Retina (tissue), 1 donor: ENCODE data around the gene RIPK1.
"Not testable (repeated sequence)": the region's sequence is repeated elsewhere in the genome, so short reads cannot be mapped to it uniquely, and the experiment has no call there.

Experiments
- DNase-seq: peaks from one replicate; pipeline ENCODE4 v3.0.0-alpha.2; 2016

Gene RIPK1

GRCh38 chr6:3068329-3069214, at the start of gene RIPK1:
Gene RIPK1 (plus strand): TSS chr6:3068494. CDS start chr6:3076824, 8,330 bp downstream.
- peak; percentile 95 for DNase-seq

DNA sequence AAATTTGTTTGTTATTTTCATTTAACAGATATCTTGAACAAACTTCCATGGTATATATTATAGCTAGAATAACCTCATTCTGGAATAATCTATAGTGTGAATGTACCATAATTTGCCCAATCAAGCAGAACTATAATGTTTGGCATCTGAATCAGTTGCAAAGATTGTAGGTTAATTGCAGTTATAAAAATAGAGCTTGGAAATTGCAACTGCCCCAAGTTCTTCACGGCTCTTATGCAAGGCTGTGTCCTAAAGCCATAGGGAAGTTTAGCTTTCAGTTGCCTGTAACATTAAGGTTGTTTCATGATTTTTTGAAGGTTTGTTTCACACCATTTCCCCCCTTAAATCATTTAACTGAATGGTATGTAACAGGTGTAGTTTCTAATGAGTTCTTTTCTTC, 49.2 kb upstream of the RIPK1 start:
- no peak for DNase-seq

GRCh38 chr6:3019749-3020320, 48.5 kb upstream of the RIPK1 start:
- no peak for DNase-seq

DNA sequence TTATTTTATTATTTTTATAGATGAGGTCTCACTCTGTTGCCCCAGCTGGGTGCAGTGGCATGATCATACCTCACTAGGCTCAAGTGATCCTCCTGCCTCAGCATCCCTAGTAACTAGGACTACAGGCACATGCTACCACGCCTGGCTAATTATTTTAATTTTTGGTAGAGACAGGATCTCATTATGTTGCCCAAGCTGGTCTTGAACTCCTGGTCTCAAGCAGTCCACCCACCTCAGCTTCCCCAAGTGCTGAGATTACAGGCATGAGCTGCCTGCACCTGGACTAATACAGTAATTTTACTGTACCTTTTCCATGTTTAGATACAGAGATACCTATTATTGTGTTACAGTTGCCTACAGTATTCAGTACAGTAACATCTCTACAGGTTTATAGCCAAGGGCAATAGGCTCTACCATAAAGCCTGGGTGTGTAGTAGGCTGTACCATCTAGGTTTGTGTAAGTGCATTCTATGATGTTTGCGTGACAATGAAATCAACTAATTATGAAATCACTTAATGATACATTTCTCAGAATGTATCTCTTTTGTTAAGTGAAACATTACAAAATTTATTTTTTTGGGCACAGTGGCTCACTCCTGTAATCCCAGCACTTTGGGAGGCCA, 47.2 kb upstream of the RIPK1 start:
- not testable (repeated sequence) for DNase-seq

DNA sequence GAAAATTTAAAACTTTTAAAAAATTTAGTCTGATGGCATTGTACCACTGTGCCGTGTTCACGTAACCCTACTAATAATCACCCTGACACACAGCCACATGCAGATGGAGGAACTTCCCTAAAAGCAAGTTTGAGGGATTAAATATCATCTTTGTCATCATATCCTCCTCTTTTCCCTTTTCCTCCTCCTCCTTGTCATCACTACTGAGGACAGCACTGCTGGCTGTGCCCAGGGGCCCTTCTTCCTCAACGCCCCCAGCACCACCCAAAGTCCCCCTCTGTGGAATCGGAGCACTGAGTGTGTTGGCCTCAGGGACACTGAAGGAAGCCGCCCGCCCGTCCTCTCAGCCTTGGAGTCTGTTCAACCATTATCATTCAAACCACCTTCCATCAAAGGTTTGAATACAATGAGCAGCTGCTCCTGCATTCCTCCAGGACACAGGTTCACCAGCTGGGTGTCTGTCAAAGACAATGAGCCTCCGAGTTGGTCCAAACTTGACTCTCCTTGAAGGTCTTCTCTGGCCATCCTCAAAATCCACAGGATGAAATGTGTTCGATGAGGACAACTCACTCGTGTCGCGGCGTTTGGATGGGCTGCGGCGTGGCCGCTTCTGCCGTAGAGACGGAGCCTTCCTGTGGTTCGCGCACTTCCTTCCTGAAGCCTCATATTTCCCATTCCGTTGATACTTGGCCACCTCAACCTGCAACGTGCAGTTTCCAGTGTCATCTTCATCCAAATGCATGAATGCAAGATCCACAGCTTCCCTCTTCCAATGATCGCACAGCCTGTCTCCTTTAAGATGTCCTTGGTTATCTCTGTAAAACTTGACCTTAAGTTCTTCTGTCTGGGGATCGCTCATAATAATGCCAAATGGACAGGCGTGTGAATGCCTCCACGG, 45.3 kb upstream of the RIPK1 start:
- DNase-seq, result no peak

DNA sequence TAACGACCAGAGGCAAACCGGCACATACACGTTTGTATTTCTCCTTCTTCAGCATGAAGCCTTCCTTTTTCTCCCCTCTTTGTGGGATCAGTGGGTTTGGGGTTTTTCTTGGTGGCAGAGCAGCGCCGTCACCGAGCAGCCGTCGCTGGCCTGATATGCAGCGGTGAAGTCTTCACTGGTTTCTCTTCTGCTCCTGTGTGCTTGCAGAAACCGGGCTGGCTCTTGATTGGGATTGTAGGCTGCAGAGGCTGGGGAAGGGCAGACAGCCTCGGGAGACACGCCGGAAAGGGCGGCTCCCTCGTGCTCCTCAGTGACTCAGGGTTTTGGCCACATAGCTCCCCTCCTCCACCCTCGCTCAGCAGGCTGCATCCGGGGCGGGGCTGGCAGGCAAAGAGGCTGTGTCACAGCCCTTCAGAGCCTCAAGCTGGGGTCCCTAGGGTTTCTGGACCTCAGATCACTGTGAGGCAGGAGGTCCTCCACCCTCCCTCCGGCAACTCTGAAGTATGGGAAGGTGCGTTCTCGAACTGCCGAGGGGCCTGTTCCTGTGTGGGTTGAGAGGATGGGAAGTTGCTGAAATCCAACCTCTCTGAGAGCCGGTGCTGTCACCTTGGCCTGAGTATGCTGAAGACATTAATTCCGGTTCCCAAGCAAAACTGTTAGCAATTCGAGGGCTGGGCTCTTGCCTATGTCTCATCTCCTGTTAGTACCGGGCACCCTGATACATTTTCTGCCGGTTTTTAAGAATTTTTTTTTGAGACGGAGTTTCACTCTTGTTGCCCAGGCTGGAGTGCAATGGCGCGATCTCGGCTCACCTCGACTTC, 44.4 kb upstream of the RIPK1 start:
- peak; percentile 70 for DNase-seq

GRCh38 chr6:3026791-3027626, 41.3 kb upstream of the RIPK1 start:
- peak; percentile 15 for DNase-seq

DNA sequence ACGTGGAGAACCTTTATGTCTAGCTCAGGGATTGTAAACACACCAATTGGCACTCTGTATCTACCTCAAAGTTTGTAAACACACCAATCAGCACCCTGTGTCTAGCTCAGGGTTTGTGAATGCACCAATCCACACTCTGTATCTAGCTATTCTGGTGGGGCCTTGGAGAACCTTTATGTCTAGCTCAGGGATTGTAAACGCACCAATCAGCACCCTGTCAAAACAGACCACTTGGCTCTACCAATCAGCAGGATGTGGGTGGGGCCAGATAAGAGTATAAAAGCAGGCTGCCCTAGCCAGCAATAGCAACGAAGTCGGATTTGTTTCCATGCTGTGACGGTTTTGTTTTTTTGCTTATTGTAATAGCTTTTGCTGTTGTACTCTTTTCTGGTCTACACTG, 40.1 kb upstream of the RIPK1 start:
- not testable (repeated sequence) for DNase-seq

DNA sequence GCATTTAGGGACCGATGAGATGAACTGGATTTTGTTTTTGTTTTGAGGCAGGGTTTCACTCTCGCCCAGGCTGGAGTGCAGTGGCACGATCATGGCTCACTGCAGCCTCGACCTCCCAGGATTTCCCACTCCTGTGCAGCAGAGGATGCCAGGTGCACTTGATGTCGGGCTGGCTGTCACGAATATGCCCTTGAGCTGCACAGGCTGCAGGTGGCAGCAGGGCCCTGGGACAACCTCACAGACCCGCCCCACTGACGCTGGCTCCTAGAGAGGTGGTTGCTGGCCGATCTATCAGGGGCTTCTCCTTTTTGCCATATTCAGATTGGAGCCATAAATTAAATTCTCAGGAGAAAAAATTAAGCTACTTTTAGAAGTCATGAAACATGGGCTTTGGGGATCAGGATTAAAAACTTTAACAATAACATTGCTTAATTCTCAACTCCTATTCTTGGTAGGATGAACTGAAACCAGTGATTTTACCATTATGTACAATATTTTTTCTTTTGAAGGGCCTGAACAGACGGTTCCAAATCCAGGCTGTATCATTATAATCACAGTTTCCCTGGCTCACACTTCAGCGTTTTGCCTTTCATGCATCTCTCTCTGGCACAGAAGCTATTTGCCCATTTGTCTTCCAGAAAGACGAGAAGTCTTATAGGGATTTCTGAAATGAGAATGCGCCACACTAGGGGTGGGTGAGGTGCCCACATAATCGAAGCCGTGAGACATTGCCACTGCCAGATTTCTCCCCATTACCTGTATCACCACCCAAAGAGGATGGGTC, 36.2 kb upstream of the RIPK1 start:
- DNase-seq, result no peak

DNA sequence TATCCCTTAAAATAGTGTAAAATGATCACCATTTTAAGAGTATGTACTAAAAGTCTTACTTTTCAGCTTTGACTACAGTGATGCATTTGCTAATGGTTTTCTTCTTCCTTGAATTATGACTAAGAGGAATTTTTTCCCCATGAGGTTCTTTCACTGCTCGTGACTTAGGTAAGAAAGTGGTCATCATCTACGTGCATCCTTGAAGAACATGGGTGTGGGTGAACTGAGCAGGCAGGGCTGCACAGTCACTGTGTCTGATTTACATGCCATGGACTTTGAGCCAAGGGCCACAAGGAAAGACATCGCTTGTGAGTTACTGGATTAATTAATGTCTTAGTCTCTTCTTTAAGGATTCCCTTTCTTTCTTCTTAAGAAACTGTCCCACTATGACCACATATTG, 35.3 kb upstream of the RIPK1 start:
- DNase-seq, result no peak

GRCh38 chr6:3033652-3034051, 34.6 kb upstream of the RIPK1 start:
- DNase-seq, result no peak

- no peak for DNase-seq
Observed at GRCh38 chr6:3035397-3035796, 32.9 kb upstream of the RIPK1 start.

- DNase-seq, result no peak
Observed at GRCh38 chr6:3036861-3037637, 31.2 kb upstream of the RIPK1 start.

DNA sequence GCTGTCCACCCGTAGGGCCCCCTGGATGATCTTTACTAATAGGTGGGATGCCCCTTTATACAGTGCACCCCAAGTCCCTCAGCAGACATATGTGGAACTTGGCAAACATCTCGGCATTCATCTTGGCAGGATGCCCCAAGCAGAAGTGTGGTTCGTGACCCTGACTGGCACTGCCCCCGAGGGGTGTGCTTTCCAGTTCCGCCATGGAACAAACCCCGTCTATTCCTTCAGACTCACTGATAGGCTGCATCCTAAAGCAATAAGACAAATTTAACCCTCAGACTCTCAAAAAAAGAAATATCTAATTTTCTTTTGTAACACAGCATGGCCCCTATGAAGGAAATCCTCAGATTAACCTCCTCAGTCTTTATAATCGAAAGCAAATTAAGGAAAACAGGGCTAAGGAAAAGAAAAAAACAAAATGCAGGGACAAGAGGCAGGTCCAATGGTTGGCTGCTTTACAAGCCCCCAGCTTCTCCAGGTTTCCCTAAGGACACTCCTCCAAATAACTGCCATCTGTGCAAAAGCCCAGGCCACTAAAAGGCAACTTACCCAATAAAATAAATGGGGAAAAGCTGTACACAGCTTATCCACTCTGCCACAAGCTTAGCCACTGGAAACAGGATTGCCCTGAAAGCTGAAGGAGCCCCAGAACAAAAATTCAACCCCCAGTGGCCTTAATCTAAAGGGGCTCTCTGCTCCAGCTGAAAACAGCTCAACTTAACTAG, 30.5 kb upstream of the RIPK1 start:
- no peak for DNase-seq

DNA sequence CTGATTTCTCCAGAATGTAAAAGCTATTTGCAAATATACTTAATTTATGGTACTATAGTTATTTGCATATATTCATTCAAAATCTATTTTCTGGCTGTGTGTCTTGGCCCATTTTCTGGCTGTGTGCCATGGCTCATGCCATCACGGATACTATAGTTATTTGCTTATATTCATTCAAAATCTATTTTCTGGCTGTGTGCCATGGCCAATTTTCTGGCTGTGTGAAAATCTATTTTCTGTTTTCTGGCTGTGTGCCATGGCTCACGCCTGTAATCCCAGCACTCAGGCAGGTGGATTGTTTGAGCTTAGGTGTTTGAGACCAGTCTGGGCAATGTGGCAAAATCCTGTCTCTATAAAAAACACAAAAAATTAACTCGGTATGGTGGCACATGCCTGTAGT, 28.9 kb upstream of the RIPK1 start:
- no peak for DNase-seq

DNA sequence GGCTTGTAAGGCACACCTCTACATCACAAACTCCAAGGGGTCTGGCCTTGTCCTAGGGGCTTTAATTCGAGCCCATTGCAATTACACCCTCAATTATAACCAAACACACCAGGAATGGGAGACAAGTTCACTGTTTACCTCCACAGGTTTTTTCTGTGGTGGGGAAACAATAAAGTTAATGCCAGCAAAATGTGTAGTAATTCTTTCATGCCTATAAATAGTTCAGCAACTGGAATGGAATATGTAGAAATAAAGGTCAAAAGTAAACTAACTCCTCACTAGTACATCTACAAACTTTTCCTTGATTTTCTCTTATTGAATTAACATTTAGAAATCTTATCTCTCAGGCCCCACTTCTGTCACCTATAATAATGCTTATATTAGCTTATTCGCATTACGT, 27.1 kb upstream of the RIPK1 start:
- no peak for DNase-seq

DNA sequence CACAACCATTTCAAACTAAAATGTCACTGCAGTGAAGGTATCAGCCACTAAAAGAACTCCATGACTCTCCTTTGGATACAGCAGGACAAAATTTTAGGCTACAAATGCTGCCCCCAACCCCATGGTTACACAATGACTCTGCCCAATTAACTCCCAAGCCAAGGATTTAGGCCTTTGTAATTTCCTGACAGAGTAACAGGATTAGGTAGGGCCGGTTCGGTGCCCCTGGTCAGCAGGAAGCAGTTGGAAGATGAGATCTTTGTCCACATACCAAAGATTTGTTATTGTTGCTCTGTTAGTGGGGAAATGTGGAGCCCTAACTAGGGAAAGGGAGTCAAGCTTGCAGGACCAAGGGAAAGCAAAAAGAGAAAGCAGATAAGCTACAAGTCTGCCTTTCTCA, 26.7 kb upstream of the RIPK1 start:
- no peak for DNase-seq

DNA sequence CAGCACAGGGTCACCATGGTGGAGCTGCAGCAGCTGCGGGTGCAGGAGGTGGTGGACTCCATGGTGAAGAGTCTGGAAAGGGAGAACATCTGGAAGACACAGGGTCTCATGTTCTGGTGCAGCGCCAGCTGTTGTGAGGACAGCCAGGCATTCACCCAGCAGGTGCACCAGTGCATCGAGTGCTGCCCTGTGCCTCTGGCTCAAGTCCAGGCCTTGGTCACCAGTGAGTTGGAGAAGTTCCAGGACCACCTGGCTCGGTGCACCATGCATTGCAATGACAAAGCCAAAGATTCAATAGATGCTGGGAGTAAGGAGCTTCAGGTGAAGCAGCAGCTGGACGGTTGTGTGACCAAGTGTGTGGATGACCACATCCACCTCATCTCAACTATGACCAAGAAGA, 22.9 kb upstream of the RIPK1 start:
- no peak for DNase-seq

- no peak for DNase-seq
Observed at GRCh38 chr6:3045777-3046176, 22.5 kb upstream of the RIPK1 start.
